ENCODE data around the gene APOBR. TPM values are rescaled to one million over a fixed set of nuclear protein-coding genes. Genes with fewer than 3 reads are reported as not detected.
"Not testable (repeated sequence)": the region's sequence is repeated elsewhere in the genome, so short reads cannot be mapped to it uniquely, and the experiment has no call there.

APOBR gene
- total and polyA plus RNA-seq, 8 donors: 0.83 to 86.9 (median 1.1) TPM; not detected in 2

- Histone ChIP-seq H3K27me3 (no peaks in the 10 kb centered on the region), H3K27ac (no peak overlapping the region), H3K9me3 (no peaks in the 10 kb centered on the region), H3K4me3 (no peak overlapping the region), H3K4me1 (no peaks in the 10 kb centered on the region), H3K36me3 (peaks cover 31 to 80% (median 72%) of the 10 kb centered on the region in 4 donors)
- TF ChIP-seq CTCF (IDR thresholded peaks at IDR 0.05) (no peak), POLR2AphosphoS5 (IDR thresholded peaks at IDR 0.05) (no peak), EP300 (IDR thresholded peaks at IDR 0.05) (no peak), POLR2A (IDR thresholded peaks at IDR 0.05) (no peak)
- WGBS, 5 donors: 91 to 96% (median 93%) methylated on average over 2 of the region's 2 CpGs
- no peak for DNase-seq
- intact Hi-C loops (cut with DNase I; ENCODE audit: low total_unique reads): no loop called here
These were observed 19.2 kb upstream of the APOBR start for GRCh38 chr16:28475221-28475620.

DNA sequence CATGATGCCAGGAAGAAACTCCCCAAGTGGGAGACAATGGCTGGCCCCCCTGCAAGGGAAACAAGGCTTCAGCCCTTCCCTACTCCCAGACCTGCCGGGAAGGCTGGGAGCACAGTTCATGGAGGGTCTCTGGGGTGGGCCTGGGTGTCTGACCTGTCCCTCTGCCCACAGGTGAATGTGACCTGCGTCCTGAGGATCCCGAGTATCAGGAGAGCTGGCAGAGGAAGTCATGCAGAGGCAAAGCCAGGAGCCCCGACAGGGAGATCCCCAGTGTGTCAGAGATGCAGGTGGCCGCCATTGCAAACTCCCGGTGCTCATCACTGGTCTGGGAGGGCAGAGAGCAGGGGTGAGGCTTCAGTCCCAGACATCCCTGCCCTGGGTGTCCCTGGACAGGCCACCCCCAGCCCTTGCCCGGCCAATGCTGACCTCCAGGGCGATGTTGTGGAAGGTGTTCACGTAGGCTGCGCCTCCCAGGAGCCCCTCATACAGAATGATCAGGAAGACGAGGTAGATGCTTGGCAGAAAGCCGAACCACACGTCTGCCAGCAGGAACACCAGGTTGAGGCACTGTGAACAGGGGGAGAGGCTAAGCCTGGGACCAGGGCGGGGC is 17.0 kb upstream of the APOBR start:
- intact Hi-C loops (cut with DNase I; ENCODE audit: low total_unique reads): no loop called here
- no peak overlapping the region for H3K4me3 ChIP-seq

GRCh38 chr16:28478506-28479180 is 15.8 kb upstream of the APOBR start:
- TF ChIP-seq EP300 (IDR thresholded peaks at IDR 0.05) (no peak), CTCF (IDR thresholded peaks at IDR 0.05) (no peak), POLR2A (IDR thresholded peaks at IDR 0.05) (no peak), POLR2AphosphoS5 (IDR thresholded peaks at IDR 0.05) (no peak)
- intact Hi-C loops (cut with DNase I; ENCODE audit: low total_unique reads): no loop called here
- no peak overlapping the region for H3K4me3 ChIP-seq
- no peaks in the 10 kb centered on the region for H3K9me3 ChIP-seq
- no peaks in the 10 kb centered on the region for H3K27me3 ChIP-seq
- H3K27ac ChIP-seq: no peak overlapping the region
- H3K4me1 ChIP-seq: peaks cover 0 to 10% (median 0%) of the 10 kb centered on the region in 4 donors
- DNase-seq: no peak
- WGBS, 5 donors: 90 to 96% (median 95%) methylated on average over 15 to 16 of the region's 16 CpGs
- H3K36me3 ChIP-seq: peaks cover 51 to 100% (median 98%) of the 10 kb centered on the region in 4 donors

More for the DNA sequence above, 17.0 kb upstream of the APOBR start:
- H3K36me3 ChIP-seq: peaks cover 42 to 96% (median 93%) of the 10 kb centered on the region in 4 donors
- TF ChIP-seq EP300 (IDR thresholded peaks at IDR 0.05) (no peak), POLR2A (IDR thresholded peaks at IDR 0.05) (no peak), CTCF (IDR thresholded peaks at IDR 0.05) (no peak), POLR2AphosphoS5 (IDR thresholded peaks at IDR 0.05) (no peak)
- peaks cover 0 to 10% (median 0%) of the 10 kb centered on the region in 4 donors for H3K4me1 ChIP-seq
- H3K27ac ChIP-seq: no peak overlapping the region
- WGBS, 5 donors: 88 to 97% (median 92%) methylated on average over 14 of the region's 14 CpGs
- H3K9me3 ChIP-seq: no peaks in the 10 kb centered on the region
- DNase-seq: no peak
- no peaks in the 10 kb centered on the region for H3K27me3 ChIP-seq

GRCh38 chr16:28482026-28482425 is 12.4 kb upstream of the APOBR start:
- WGBS, 5 donors: 88 to 96% (median 94%) methylated on average over 12 to 13 of the region's 13 CpGs
- no peak for DNase-seq
- Histone ChIP-seq H3K27ac (no peak overlapping the region), H3K4me3 (no peak overlapping the region), H3K4me1 (peaks cover 0 to 12% (median 5%) of the 10 kb centered on the region in 4 donors), H3K9me3 (no peaks in the 10 kb centered on the region), H3K27me3 (no peaks in the 10 kb centered on the region), H3K36me3 (peaks cover 52 to 98% (median 95%) of the 10 kb centered on the region in 4 donors)
- TF ChIP-seq POLR2A (IDR thresholded peaks at IDR 0.05): no peak
- TF ChIP-seq POLR2AphosphoS5 (IDR thresholded peaks at IDR 0.05): no peak
- TF ChIP-seq CTCF (IDR thresholded peaks at IDR 0.05): no peak
- TF ChIP-seq EP300 (IDR thresholded peaks at IDR 0.05): no peak
- intact Hi-C loops (cut with DNase I; ENCODE audit: low total_unique reads): no loop called here

GRCh38 chr16:28483361-28483760 is 11.1 kb upstream of the APOBR start:
- peaks cover 57 to 99% (median 95%) of the 10 kb centered on the region in 4 donors for H3K36me3 ChIP-seq
- H3K27ac ChIP-seq; H3K27me3 ChIP-seq; DNase-seq; H3K9me3 ChIP-seq; intact Hi-C loops (cut with DNase I; ENCODE audit: low total_unique reads); H3K4me3 ChIP-seq: not testable (repeated sequence)
- WGBS, 5 donors: 94 to 99% (median 96%) methylated on average over 5 of the region's 5 CpGs
- H3K4me1 ChIP-seq: peaks cover 0 to 12% (median 5%) of the 10 kb centered on the region in 4 donors
